ENCODE data around the gene ASCC1.
A peak's percentile ranks its signal among the peaks of the same experiment; 100 is the strongest.
"Not testable (repeated sequence)": the region's sequence is repeated elsewhere in the genome, so short reads cannot be mapped to it uniquely, and the experiment has no call there.

The ASCC1 gene

GRCh38 chr10:72167118-72167517 is 49.0 kb downstream of the ASCC1 start:
- DNase-seq: no peak

- DNase-seq: peak; percentile 56
Measured at GRCh38 chr10:72164617-72165016, 51.5 kb downstream of the ASCC1 start.

- peak; percentile 82 for DNase-seq
Measured at GRCh38 chr10:72162978-72163377, 53.1 kb downstream of the ASCC1 start.

- no peak for DNase-seq
Measured at GRCh38 chr10:72158176-72158575, 57.9 kb downstream of the ASCC1 start.

GRCh38 chr10:72156223-72156622 is 59.9 kb downstream of the ASCC1 start:
- DNase-seq: no peak

GRCh38 chr10:72152286-72152685 is 63.8 kb downstream of the ASCC1 start:
- DNase-seq: no peak

GRCh38 chr10:72150746-72151478 is 65.2 kb downstream of the ASCC1 start:
- DNase-seq: not testable (repeated sequence)

GRCh38 chr10:72147324-72147584 is 68.8 kb downstream of the ASCC1 start:
- not testable (repeated sequence) for DNase-seq

GRCh38 chr10:72146559-72147323 is 69.3 kb downstream of the ASCC1 start:
- DNase-seq: no peak

GRCh38 chr10:72146071-72146470 is 70.0 kb downstream of the ASCC1 start:
- DNase-seq: no peak

- no peak for DNase-seq
Measured at GRCh38 chr10:72145657-72146056, 70.4 kb downstream of the ASCC1 start.

- no peak for DNase-seq
Measured at GRCh38 chr10:72140850-72141249, 75.2 kb downstream of the ASCC1 start.

- DNase-seq: no peak
Measured at GRCh38 chr10:72140174-72140573, 75.9 kb downstream of the ASCC1 start.

- no peak for DNase-seq
Measured at GRCh38 chr10:72137583-72137982, 78.5 kb downstream of the ASCC1 start.

- not testable (repeated sequence) for DNase-seq
Measured at GRCh38 chr10:72136225-72136624, 79.9 kb downstream of the ASCC1 start.

- no peak for DNase-seq
Measured at GRCh38 chr10:72134785-72135767, 81.0 kb downstream of the ASCC1 start.

- DNase-seq: peak; percentile 19
Measured at GRCh38 chr10:72133517-72133916, 82.6 kb downstream of the ASCC1 start.

- DNase-seq: no peak
Measured at GRCh38 chr10:72132854-72133253, 83.2 kb downstream of the ASCC1 start.

GRCh38 chr10:72127571-72127970 is 88.5 kb downstream of the ASCC1 start:
- DNase-seq: no peak

- no peak for DNase-seq
Measured at GRCh38 chr10:72126872-72127232, 89.2 kb downstream of the ASCC1 start.

- DNase-seq: peak; percentile 39
Measured at GRCh38 chr10:72126184-72126871, 89.7 kb downstream of the ASCC1 start.

GRCh38 chr10:72124989-72125388 is 91.1 kb downstream of the ASCC1 start:
- no peak for DNase-seq

- no peak for DNase-seq
Measured at GRCh38 chr10:72124381-72124780, 91.7 kb downstream of the ASCC1 start.

Data from activated CD4-positive, alpha-beta T cell treated with anti-CD3 and anti-CD28 coated beads, Interleukin-10, Interleukin-2, amounts not matched to agents 100 ng/mL and 50 ng/mL, durations not matched to agents 16 hours and 8 hours (primary cell).